Medulla oblongata (tissue), 1 donor: ENCODE results near the gene PSME4.
"Not testable (repeated sequence)": the region's sequence is repeated elsewhere in the genome, so short reads cannot be mapped to it uniquely, and the experiment has no call there.

Source experiments
- DNase-seq: peaks from one replicate; pipeline ENCODE4 v3.0.0-alpha.2; 2015; ENCODE audit errors: extremely low spot score

The PSME4 gene

DNA sequence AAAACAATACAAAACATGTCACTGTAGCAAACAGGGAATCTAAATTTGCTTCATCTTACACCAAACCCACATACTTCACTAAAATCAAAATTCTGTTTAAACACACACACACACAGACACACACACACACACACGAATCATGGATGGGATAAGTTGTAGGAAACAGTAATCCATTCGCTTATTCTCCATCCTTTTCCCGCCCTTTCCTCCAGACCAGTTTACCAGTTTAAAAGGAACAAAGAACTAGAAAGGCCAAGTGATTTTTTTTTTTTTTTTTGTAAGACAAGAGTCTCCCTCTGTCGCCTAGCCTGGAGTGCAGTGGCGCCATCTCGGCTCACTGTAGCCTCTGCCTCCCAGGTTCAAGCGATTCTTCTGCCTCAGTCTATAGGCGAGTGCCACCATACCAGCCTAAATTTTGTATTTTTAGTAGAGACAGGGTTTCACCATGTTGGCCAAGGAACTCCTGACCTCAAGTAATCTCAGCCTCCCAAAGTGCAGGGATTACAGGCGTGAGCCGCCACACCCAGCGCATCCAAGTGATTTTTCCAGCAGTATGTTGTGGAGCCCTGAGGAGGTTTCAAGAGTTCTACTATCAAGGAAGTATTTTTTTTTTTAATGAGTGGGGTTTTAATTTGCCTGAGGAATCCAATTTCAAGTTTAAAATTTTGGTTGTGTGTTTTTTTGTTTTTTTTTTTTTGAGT, 5.7 kb downstream of the PSME4 start:
- DNase-seq, result no peak

DNA sequence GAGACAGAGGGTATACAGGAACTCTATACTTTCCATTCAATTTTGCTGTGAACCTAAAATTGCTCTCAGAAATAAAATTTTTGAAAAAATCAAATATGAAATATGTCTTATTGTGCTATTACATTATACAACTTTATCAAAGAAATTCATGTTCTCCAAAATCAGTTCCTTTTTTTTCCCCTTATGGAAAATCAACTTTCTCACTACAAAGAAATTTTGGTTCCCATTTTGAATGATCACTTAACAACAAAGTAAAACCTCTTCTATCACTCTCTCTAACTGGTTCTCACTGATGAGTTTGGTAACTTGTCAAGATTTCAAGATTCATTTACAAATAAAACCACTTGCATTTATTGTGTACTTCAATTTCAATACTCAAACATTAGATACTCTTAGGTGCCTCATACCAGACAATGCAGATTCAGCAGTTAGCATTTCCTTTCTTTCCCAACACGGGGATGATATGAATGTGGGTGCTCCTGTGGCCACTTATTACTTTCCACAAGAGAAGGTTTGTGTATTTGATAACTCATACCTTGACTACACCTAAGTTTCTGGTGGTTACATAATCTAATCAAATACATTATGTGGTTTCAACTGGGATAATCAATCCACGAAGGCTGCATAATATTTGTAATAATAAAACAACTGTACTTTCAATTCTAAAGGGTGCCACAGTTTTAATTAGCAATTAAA, 6.4 kb downstream of the PSME4 start:
- no peak for DNase-seq

GRCh38 chr2:53961478-53962216, 9.1 kb downstream of the PSME4 start:
- DNase-seq, result peak; percentile 35

DNA sequence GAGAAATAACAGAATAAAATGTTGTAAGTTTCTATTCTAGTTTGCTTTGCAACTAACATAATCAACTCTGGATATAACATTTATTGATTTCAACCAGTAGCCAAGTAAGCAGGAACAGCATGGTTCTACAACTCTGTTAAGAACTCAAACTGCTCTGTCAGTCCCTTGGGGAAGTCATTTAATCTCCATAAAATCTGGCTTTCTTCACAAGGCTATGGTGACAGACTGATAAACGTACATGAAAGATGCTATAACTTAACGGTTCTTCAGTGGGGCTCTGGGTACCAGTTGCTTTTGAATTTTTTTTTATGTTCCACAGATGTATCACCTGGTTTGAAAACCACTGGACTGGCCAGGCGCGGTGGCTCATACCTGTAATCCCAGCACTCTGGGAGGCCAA, 10.3 kb downstream of the PSME4 start:
- no peak for DNase-seq

GRCh38 chr2:53958443-53958842, 12.3 kb downstream of the PSME4 start:
- DNase-seq, result no peak

DNA sequence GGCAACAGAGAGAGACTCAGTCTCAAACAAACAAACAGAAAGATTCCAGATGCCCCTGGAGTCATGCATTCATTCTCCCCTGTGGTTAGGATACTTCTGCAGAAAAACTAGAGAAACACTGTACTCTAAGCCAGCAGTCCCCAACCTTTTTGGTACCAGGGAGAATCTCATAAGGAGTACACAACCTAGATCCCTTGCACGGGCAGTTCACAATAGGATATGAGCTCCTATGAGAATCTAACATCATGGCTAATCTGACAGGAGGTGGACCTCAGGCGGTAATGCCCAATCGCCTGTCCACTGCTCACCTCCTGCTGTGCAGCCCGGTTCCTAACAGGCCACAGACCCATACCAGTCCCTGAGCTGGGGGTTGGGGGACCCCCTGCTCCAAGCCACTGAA, 18.3 kb downstream of the PSME4 start:
- no peak for DNase-seq

DNA sequence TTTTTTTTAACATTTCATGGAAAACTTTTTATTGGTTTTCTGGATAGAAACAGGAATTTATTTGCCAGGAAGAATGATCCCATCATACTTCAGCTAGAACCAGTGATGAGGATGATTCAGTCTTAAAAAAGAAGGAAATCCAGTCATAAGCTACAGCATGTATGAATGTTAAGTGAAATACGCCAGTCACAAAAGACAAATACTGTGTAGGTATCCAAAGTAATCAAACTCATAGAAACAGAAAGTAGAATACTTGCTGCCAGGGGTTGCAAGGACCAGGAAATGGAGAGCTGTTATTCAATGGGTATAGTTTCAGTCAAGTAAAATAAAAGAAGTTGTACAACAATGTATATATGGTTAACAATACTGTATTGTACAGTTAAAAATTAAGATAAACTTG, 21.3 kb downstream of the PSME4 start:
- no peak for DNase-seq

DNA sequence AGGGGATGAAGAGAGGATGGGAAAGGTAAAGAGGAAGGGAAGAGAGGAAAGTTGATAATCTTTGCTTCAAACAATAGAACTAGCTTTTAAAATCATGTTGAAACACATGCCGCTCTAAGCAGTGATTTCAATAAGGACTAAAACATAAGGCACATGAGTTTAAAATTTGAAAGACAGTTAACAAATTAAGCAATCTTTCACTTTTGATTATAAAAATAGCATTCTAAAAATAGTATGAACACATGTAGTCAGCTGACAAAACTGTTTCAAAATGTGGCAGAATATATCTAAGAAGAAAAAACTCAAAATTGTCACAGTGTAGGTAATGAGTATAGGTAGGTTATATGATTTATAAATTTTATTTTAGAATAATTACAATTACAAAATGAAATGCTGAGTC, 25.3 kb downstream of the PSME4 start:
- DNase-seq, result no peak

- no peak for DNase-seq
Measured at GRCh38 chr2:53944542-53944941, 26.3 kb downstream of the PSME4 start.

- no peak for DNase-seq
Measured at GRCh38 chr2:53942280-53942679, 28.5 kb downstream of the PSME4 start.

- no peak for DNase-seq
Measured at GRCh38 chr2:53941749-53942148, 29.0 kb downstream of the PSME4 start.

- DNase-seq, result no peak
Measured at GRCh38 chr2:53939656-53940055, 31.1 kb downstream of the PSME4 start.

DNA sequence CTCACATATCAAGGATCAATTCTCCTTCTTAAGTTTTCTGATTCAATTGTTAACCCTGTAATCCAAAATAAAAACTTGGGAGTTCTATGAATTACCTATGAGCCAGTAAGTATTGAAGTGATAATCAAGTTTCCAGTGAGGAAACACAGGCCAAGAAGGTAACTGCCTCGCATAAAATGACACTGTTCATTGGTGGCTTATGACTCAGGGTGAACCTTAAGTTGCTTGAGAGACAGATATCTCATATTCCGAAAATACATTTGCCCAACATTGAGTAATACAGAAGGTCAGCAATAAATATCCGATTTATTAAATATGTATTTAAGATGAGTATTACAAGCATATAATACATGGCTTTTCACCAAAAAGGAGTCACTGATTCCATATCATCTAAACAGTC, 31.9 kb downstream of the PSME4 start:
- DNase-seq, result no peak

DNA sequence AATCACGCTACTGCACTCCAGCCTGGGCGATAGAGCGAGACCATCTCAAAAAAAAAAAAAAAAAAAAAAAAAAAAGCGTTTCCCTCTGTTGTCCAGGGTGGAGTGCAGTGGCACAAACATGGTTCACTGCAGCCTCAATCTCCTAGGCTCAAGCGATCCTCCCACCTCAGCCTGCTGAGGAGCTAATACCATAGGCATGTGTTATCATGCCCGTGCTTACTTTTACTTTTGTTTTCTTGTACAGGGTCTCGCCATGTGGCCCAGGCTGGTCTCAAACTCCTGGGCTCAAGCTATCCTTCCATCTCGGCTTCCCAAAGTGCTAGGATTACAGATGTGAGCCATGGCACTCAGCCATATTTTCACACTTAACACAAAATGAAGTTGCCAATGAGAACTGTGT, 37.5 kb downstream of the PSME4 start:
- no peak for DNase-seq

DNA sequence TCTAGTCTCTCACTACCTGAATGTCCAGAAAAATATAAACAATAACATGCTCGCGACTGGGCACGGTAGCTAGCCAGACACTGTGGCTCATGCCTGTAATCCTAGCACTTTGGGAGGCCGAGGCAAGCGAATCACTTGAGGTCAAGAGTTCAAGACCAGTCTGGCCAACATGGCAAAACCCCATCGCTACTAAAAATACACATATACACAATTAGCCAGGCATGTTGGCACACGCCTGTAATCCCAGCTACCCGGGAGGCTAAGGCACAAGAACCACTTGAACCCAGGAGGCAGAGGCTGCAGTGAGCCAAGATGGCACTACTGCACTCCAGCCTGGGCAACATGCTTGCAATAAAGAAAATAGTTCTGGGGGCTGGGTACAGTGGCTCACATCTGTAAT, 44.5 kb downstream of the PSME4 start:
- DNase-seq, result not testable (repeated sequence)

DNA sequence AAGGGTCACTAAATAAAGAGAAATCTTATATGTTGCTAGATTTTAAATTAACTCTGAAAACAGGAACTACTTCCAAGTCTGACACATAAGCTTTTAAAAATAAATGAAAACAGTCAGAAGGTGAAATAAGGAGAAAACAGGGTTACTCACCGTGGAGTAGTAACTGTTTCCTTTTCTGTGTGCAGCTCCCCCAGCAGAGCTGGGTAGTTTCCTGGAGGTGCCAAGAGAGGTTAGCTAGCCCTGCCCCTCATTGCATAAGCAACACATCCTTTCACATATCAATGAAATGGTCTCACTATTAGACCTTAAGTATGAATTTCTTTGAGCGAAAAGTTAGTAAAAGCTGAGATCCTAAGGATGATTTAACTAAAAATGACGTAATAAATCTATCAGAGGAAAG, 57.1 kb downstream of the PSME4 start:
- no peak for DNase-seq

DNA sequence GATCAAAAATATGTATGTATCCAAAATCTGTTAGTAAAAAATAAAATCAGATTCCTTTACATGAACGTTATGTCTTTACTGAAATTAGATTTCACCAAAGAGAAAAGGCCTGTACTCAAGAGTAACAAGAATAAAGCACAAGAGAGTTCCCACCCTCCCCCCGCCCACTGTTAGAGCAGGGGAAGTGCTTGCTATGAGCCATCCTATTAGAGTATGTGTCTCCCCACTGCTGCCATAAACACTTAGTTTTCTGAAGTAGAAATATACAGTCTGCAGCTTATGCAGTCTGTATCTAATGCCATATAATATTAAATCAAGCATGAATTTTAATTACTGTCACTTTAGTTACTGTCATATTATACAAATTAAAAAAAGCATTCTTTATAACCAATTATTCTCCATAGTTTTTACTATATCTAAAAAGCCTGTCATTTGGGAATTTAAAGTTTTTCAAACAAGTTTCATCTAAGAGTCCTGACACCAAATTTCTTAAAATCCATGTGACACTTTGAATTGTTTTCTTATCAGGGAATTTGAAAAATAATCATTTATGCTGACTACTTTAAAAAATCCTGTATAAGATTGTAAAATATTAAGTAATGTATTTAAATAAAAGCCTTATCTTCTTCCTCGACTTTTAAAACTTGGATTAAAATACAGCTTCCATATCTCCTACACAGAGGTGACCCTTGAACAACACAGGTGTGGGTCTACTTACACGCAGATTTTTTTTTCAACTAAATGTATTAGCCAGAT, 59.2 kb downstream of the PSME4 start:
- DNase-seq, result no peak

- DNase-seq, result no peak
Measured at GRCh38 chr2:53907582-53907981, 63.2 kb downstream of the PSME4 start.

DNA sequence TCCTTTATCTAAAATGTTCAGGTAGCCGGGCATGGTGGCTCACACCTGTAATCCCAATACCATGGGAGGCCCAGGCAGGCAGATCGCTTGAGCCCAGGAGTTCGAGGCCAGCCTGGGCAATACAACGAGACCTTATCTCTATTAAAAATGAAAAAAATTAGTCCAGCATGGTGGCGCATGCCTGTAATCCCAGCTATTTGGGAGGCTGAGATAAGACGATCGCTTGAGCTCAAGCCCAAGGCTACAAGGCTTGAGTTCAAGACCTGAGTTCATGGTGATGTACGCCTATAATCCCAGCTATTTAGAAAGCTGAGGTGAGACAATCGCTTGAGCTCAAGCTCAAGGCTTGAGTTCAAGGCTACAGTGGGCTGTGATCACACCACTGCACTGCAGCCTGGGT, 65.4 kb downstream of the PSME4 start:
- no peak for DNase-seq

GRCh38 chr2:53903011-53903410, 67.8 kb downstream of the PSME4 start:
- DNase-seq, result peak; percentile 23

DNA sequence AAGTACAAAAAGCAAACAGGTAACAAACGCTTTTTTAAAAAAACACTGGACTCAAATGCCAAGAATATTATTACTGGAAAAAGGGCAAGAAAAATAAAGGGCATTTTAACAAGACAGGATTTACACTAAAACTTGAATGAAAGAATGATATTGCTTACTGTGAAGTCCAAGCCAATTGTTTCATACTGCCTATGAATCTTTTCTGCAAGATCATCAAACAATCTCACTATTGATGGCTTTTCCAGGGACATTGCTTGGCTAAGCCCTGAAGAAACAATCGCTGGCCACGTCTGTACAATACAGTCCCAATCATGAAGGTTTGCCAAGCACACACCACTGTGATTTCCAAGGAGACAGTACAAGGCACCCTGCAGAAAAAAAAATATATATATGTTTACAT, 69.6 kb downstream of the PSME4 start:
- no peak for DNase-seq

DNA sequence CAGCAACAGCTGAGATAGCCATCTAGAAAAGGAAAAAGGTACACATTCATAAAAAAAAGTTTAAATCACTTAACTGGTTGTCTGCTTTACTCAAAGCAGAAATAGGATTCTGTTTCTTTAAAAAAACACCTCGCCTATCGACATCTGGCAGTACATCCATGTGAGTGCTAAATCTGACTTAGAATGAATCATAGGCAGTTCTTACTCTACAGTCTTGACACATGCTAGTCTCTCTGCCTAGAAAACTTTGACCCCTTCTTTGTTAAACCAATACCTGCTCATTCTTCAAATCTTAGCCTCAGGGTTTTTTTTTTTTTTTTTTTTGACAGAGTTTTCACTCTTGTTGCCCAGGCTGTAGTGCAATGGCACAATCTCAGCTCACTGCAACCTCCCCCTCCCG, 73.9 kb downstream of the PSME4 start:
- no peak for DNase-seq
